Tibial nerve (tissue), 4 donors: ENCODE data around the gene CBL. TPM values are rescaled to one million over a fixed set of nuclear protein-coding genes. Genes with fewer than 3 reads are reported as not detected.

Source experiments
- DNase-seq, 2 donors: peaks; one replicate each; pipeline ENCODE4 v3.0.0-alpha.2; 2019; ENCODE audit warnings: low spot score in 2 of 2
- H3K27ac ChIP-seq, 4 donors: fragments of 200-600 bp; sonication (generic) in 3 of 4; one replicate each; pipeline ENCODE4 v1.5.1; 2017 to 2019; ENCODE audit warnings: mild to moderate bottlenecking in 1 of 4
- H3K27me3 ChIP-seq, 2 donors: fragments of 200-600 bp; sonication (generic) in 1 of 2; one replicate each; pipeline versions ENCODE4 v1.5.1 to v1.6.0; 2017 to 2019
- H3K36me3 ChIP-seq, 3 donors: fragments of 200-600 bp; sonication (generic); one replicate each; pipeline ENCODE4 v1.5.1; 2018 to 2019
- H3K4me1 ChIP-seq, 4 donors: fragments of 200-600 bp; sonication (generic) in 3 of 4; one replicate each; pipeline ENCODE4 v1.5.1; 2017 to 2019
- H3K4me3 ChIP-seq, 4 donors: fragments of 200-600 bp; sonication (generic) in 3 of 4; one replicate each; pipeline ENCODE4 v1.5.1; 2017 to 2019; ENCODE audit warnings: mild to moderate bottlenecking in 1 of 4, moderate library complexity in 1 of 4
- H3K9me3 ChIP-seq, 4 donors: fragments of 200-600 bp; sonication (generic) in 3 of 4; one replicate each; pipeline ENCODE4 v1.5.1; 2017 to 2019
- CTCF ChIP-seq, 5 experiments: fragments of 200-600 bp in 3 of 5; fragments of 450-650 bp in 2 of 5; sonication (generic) in 3 of 5; IDR thresholded peaks; one replicate each; pipeline ENCODE4 v1.5.1; 2016 to 2019; ENCODE audit warnings: antibody characterized with exemption in 5 of 5, mild to moderate bottlenecking in 3 of 5, moderate library complexity in 2 of 5
- EP300 ChIP-seq, 2 donors: sonication (generic); formaldehyde crosslinking; IDR thresholded peaks; one replicate each; pipeline ENCODE4 v1.6.1; 2017; ENCODE audit warnings: antibody characterized with exemption in 2 of 2, mild to moderate bottlenecking in 1 of 2
- POLR2A ChIP-seq, 2 donors: fragments of 450-650 bp; IDR thresholded peaks; one replicate each; pipeline ENCODE4 v1.6.1; 2017; ENCODE audit warnings: antibody characterized with exemption in 2 of 2, mild to moderate bottlenecking in 2 of 2, moderate library complexity in 2 of 2
- WGBS, 2 donors: methylation state at CpG; one replicate each; pipeline ENCODE4 v1.1.5; 2018; 5-methylcytosine and 5-hydroxymethylcytosine counted together
- total RNA-seq, 4 donors: library from RNA; depleted of rRNA; stranded (reverse); fragments of >200 nt; gene quantifications; one replicate each; pipeline ENCODE4 v1.1.0, GENCODE V29; 2016

The CBL gene
- 10 to 100 TPM; 14.2 to 19.2 (median 16.0) TPM for total RNA-seq

- Histone ChIP-seq H3K27ac (peak within 1 kb of the TSS; percentile 89 to 98 (median 95)), H3K4me1 (peaks cover 0 to 40% (median 11%) of the 10 kb centered on the region in 4 donors), H3K36me3 (no peaks in the 10 kb centered on the region), H3K27me3 (no peaks in the 10 kb centered on the region), H3K9me3 (no peaks in the 10 kb centered on the region), H3K4me3 (peak within 1 kb of the TSS; percentile 91 to 98 (median 96))
- peak; percentile 32 to 36 for TF ChIP-seq EP300 (IDR thresholded peaks at IDR 0.05)
- TF ChIP-seq CTCF (IDR thresholded peaks at IDR 0.05) = peak; percentile 88 to 99 (median 97)
- peak; percentile 17 to 68 for TF ChIP-seq POLR2A (IDR thresholded peaks at IDR 0.05)
- 0% methylated on average over 24 to 44 of the region's 88 CpGs for WGBS, 2 donors
- peak; percentile 93 to 98 for DNase-seq
Measured at GRCh38 chr11:119205574-119206510, at the start of gene CBL. TSS of gene CBL (plus strand) at chr11:119206339. CDS start at chr11:119206418, 79 bp downstream.

DNA sequence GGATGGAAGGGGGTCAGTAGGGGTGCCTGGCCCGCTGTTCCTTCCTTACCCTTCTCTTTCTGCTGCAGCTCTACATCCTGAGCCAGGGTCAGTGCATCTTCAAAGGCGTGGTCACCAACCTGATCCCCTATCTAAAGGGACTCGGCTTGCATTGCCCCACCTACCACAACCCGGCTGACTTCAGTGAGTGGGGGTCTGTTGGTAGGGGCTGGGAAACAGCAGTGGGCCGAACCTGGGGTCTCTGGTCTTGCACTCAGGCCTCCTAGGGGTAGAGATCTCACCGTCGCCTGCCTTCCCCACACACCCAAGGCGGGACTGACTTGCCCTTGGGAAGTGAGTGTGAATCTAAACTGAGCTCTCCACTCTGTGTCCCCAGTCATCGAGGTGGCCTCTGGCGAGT, 49.6 kb upstream of the CBL start:
- no peak for TF ChIP-seq EP300 (IDR thresholded peaks at IDR 0.05)
- TF ChIP-seq POLR2A (IDR thresholded peaks at IDR 0.05) = no peak
- TF ChIP-seq CTCF (IDR thresholded peaks at IDR 0.05) = no peak
- Histone ChIP-seq H3K27ac (no peak overlapping the region), H3K27me3 (peaks cover 0 to 4% of the 10 kb centered on the region in 2 donors), H3K36me3 (no peaks in the 10 kb centered on the region), H3K9me3 (no peaks in the 10 kb centered on the region), H3K4me1 (no peaks in the 10 kb centered on the region), H3K4me3 (no peak overlapping the region)
- DNase-seq = no peak
- WGBS, 2 donors = 85 to 87% methylated on average over 9 of the region's 10 CpGs

GRCh38 chr11:119157063-119157462, 49.1 kb upstream of the CBL start:
- no peaks in the 10 kb centered on the region for H3K36me3 ChIP-seq
- H3K4me1 ChIP-seq = no peaks in the 10 kb centered on the region
- no peak overlapping the region for H3K27ac ChIP-seq
- DNase-seq = no peak
- TF ChIP-seq POLR2A (IDR thresholded peaks at IDR 0.05) (no peak), EP300 (IDR thresholded peaks at IDR 0.05) (no peak), CTCF (IDR thresholded peaks at IDR 0.05) (no peak)
- peaks cover 0 to 4% of the 10 kb centered on the region in 2 donors for H3K27me3 ChIP-seq
- no peak overlapping the region for H3K4me3 ChIP-seq
- no peaks in the 10 kb centered on the region for H3K9me3 ChIP-seq
- WGBS, 2 donors = 40 to 54% methylated on average over 3 of the region's 3 CpGs

- 94% methylated on average over 13 of the region's 13 CpGs for WGBS, 2 donors
- Histone ChIP-seq H3K4me1 (no peaks in the 10 kb centered on the region), H3K27ac (no peak overlapping the region), H3K27me3 (no peaks in the 10 kb centered on the region), H3K4me3 (no peak overlapping the region), H3K9me3 (no peaks in the 10 kb centered on the region), H3K36me3 (no peaks in the 10 kb centered on the region)
- DNase-seq = no peak
- TF ChIP-seq CTCF (IDR thresholded peaks at IDR 0.05) (no peak), EP300 (IDR thresholded peaks at IDR 0.05) (no peak), POLR2A (IDR thresholded peaks at IDR 0.05) (no peak)
Measured at GRCh38 chr11:119158467-119158866, 47.7 kb upstream of the CBL start.

GRCh38 chr11:119160151-119160550, 46.0 kb upstream of the CBL start:
- no peak for DNase-seq
- TF ChIP-seq EP300 (IDR thresholded peaks at IDR 0.05) (no peak), POLR2A (IDR thresholded peaks at IDR 0.05) (no peak), CTCF (IDR thresholded peaks at IDR 0.05) (no peak)

More at GRCh38 chr11:119160151-119160550, 46.0 kb upstream of the CBL start:
- H3K27me3 ChIP-seq = no peaks in the 10 kb centered on the region
- no peaks in the 10 kb centered on the region for H3K9me3 ChIP-seq
- 94 to 100% methylated on average over 3 to 8 of the region's 9 CpGs for WGBS, 2 donors
- H3K4me3 ChIP-seq = no peak overlapping the region
- no peaks in the 10 kb centered on the region for H3K36me3 ChIP-seq
- H3K27ac ChIP-seq = no peak overlapping the region
- H3K4me1 ChIP-seq = no peaks in the 10 kb centered on the region
